HepG2 (cell line): ENCODE measurements around the gene UBAP2. TPM values are rescaled to one million over a fixed set of nuclear protein-coding genes. Genes with fewer than 3 reads are reported as not detected.
A peak's percentile ranks its signal among the peaks of the same experiment; 100 is the strongest.

Experiments used
- DR1 ChIP-seq: sonication (generic); formaldehyde crosslinking; IDR thresholded peaks from 2 replicates; pipeline ENCODE4 v1.8.0; 2021; ENCODE audit warnings: mild to moderate bottlenecking, missing genetic modification reagents, inconsistent platforms
- FOXA3 ChIP-seq: IDR thresholded peaks from 2 replicates; pipeline ENCODE4 v1.6.1; 2016; ENCODE audit warnings: missing genetic modification reagents, missing compliant biosample characterization
- HOXA3 ChIP-seq: sonication (generic); formaldehyde crosslinking; IDR thresholded peaks from 2 replicates; pipeline ENCODE4 v1.5.0; 2020; ENCODE audit warnings: missing genetic modification reagents
- LRRFIP1 ChIP-seq: sonication (generic); formaldehyde crosslinking; conservative IDR thresholded peaks from 2 replicates; pipeline ENCODE4 v1.4.0; 2020; ENCODE audit warnings: missing genetic modification reagents
- RXRB ChIP-seq: IDR thresholded peaks from 2 replicates; pipeline ENCODE4 v1.6.1; 2016; ENCODE audit warnings: borderline replicate concordance, missing genetic modification reagents, missing compliant biosample characterization
- SPEN ChIP-seq: sonication (generic); formaldehyde crosslinking; IDR thresholded peaks from 2 replicates; pipeline ENCODE4 v1.5.1; 2020; ENCODE audit warnings: low read depth, mild to moderate bottlenecking, missing genetic modification reagents
- TOPORS ChIP-seq: sonication (generic); formaldehyde crosslinking; IDR thresholded peaks from 2 replicates; pipeline ENCODE4 v1.8.0; 2023; ENCODE audit warnings: mild to moderate bottlenecking, missing genetic modification reagents
- ZNF570 ChIP-seq: sonication (generic); formaldehyde crosslinking; IDR thresholded peaks from 2 replicates; pipeline ENCODE4 v1.4.0; 2020; ENCODE audit warnings: mild to moderate bottlenecking, missing genetic modification reagents, borderline replicate concordance
- ZSCAN5A ChIP-seq: sonication (generic); formaldehyde crosslinking; IDR thresholded peaks from 2 replicates; pipeline ENCODE4 v1.8.0; 2022; ENCODE audit warnings: mild to moderate bottlenecking, missing genetic modification reagents, borderline replicate concordance
- polyA plus RNA-seq, 8 experiments: library from polyadenylated mRNA; depleted of rRNA in 3 of 8; stranded (reverse) in 7 of 8; unstranded in 1 of 8; fragments of >200 nt; fragmentation: Illumina TruSeq in 4 of 8; extraction: Trizol in 4 of 8; gene quantifications; 2 replicates each; pipeline versions ENCODE4 v1.2.1 to v1.2.3, GENCODE V29; 2011 to 2016; ENCODE audit warnings: low read depth in 4 of 8, missing spikeins in 1 of 8, mixed read lengths in 1 of 8; ENCODE audit not compliant: insufficient read depth in 1 of 8
- total RNA-seq, 5 experiments: library from RNA; depleted of rRNA; stranded (reverse); fragments of >200 nt; fragmentation: Illumina TruSeq; extraction: Trizol; gene quantifications; 2 replicates each; pipeline ENCODE4 v1.2.3, GENCODE V29; 2016; ENCODE audit warnings: low read depth in 1 of 5

UBAP2 gene
- total and polyA plus RNA-seq, 2 of the 13 experiments (the other 11 are each of a cell fraction or from before 2014, with no cell fraction given) = 19.0 to 22.0 TPM

GRCh38 chr9:33934188-33934878 is 114.4 kb downstream of the UBAP2 start (continued):
- TF ChIP-seq ZSCAN5A (CRISPR knock-in tag) (no peak), DR1 (CRISPR knock-in tag) (no peak), FOXA3 (CRISPR knock-in tag) (peak; percentile 28; the same call in 1 of the 2 replicates), LRRFIP1 (CRISPR knock-in tag) (no peak), SPEN (no peak), ZNF570 (no peak), TOPORS (CRISPR knock-in tag) (no peak), RXRB (CRISPR knock-in tag) (peak; percentile 79; the same call in 1 of the 2 replicates), HOXA3 (CRISPR knock-in tag) (no peak)
